ENCODE measurements around the gene FOXP3.

Gene FOXP3

DNA sequence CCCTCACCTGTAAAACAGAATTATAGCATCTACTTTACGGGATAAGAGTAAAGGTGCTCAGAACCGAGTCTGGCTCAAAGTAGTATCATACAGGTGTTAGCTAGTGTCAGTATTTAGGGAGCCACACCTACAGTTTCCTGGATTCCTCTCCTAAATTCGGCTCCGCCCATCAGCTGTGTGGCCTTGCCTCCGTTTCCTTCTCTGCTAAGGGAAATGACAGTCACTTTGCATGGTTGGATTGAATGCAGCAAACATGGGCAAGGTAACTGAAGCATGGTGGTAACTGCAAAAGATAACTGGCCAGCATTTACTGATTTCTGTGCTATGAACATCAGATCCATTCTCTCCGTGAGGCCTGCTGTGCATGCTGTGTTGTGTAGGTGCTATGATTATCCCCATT lies 7.9 kb upstream of the FOXP3 start:
- DNase-seq, result no peak

- no peak for DNase-seq
Observed at GRCh38 chrX:49271341-49271740, 6.8 kb upstream of the FOXP3 start.

DNA sequence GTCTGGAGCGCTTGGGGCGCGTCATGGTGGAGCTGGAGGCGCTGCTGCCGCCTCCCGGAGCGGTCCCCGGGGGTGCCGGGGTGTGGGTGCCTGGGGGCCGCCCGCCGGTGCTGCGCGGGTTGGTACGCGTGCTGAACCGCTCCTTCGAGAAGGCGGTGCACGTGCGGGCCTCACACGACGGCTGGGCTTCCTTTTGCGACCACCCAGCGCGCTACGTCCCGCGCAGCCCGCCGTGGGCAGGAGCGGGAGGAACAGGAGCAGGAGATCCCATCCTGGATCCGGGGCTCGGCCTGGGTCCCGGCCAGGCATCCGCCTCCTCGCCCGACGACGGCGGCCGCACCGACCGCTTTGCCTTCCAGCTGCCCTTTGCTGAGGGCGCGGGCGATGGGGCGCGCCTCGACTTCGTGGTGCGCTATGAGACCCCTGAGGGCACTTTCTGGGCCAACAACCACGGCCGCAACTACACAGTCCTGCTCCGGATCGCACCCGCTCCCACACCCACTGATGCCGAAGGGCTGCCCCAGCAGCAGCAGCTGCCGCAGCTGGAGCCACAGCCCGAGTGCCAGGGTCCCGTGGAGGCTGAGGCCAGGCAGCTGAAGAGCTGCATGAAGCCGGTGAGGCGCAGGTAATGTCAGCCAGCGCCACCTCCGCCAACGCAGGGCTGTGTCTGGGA lies 5.9 kb upstream of the FOXP3 start:
- no peak for DNase-seq

GRCh38 chrX:49269767-49270248 lies 5.3 kb upstream of the FOXP3 start, which contains the start of gene PPP1R3F:
TSS of gene PPP1R3F (plus strand) at chrX:49269793. CDS start at chrX:49269870, 77 bp downstream.
- DNase-seq, result no peak

DNA sequence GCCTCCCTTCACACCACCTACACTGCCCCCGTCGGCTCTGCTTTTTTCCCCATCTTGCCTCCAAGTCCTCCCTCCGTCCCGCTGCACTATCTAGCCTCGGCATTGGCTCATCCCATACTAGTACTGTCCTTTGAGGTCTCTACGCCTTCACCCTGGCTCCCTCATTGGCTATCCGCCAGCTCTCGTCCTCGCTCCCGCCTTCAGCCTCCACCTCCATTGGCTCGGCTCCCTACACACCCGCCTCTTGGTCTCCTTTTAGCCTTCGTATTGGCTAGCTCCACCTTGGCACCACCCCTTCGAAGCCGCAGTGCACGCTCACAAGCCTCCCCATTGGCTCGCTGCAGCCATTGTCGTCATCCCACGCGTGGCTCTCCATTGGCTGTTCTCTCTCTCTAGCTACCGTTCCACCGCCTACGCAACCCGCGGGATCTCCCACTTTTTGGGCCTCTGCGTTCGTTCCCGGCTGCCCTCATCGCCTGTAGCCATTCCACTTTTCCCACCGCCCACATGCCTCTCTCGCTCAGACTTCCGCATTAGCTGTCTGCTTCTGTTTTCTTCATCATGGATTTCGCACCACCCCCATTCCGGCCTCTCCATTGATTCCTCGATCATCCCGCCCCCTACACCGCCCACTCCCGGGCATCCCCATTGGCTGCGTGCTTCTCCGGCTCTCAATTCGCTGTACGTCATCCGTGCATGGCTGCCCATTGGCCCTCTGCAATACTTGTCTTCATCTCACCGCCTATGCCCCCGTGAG lies 4.7 kb upstream of the FOXP3 start:
- peak; percentile 69 for DNase-seq

DNA sequence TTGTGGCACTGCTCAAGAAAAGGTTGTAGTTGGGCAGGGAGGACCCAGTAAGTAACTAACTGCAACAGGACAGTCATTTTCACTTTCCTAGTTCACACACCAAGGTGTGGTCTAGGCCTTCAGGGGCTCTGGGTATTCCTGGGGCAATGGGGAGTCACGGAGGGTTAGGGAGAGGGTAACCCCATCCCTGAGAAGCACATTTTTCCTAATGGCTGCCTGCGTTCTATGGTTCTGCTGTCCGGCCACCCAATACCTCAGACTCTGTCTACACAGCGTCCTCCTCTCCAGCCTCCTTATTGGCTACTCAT lies 4.1 kb upstream of the FOXP3 start:
- DNase-seq, result no peak

DNA sequence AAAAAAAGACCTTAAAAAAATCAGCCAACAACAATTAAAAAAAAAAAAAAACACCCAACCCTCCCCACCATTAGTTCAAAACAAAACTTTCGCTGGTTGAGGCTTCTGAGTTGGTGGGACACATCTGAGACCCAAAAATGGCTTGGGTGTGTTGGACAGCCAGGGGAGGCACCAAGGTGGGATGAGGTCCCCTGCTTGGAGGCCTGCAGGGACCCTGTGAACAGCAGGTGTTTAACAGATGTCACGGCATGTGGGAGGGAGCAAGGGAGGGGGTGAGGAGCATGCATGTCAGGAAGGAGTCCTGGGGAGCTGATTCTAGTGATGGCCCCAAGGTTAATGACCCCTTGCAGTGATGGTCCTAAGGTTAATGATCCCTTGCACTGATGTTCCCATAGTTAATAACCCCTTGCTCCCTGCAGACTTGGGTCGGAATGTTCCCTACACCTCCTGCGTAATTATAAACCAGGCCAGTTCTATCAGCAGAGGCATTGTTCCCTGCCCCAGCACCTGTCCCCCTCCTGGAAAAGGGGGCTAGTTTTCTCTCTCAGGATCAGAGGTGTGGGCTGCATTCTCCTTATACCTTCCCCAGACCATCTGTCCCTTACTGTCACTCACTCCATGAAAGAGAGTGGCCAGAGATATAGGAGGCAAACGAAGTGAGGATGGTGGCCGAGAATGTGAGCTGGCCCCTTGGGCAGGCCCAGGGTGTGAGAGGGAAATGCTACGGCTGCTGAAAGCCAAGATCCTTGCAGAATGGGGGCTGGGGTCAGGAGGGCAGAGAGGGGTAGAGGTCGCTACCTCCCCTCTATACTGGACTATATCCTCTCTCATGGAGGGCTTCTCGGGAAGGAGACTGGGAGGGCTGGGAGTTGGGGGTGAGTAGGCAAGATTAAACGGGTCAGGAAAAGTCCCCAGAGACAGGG lies 2.3 kb upstream of the FOXP3 start:
- DNase-seq, result no peak

DNA sequence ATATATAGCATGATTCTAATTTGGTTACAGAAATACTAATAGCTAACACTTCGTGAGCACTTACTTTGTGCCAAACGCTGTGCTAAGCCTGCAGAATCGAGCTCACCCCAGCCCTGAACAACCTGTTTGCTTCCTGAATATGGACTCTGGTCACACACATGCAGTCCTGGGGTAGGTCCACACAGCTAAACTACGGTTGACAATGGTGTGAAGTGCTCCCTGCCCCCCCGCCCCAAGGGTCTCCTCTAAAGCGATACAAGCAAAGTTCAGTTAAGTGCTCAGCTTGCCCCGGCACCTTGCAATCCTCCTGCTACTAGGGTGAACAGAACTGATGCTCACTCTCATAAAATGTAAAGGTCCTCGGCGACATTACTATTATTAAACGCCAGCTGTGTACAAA lies 879 bp downstream of the FOXP3 start:
- DNase-seq, result no peak

DNA sequence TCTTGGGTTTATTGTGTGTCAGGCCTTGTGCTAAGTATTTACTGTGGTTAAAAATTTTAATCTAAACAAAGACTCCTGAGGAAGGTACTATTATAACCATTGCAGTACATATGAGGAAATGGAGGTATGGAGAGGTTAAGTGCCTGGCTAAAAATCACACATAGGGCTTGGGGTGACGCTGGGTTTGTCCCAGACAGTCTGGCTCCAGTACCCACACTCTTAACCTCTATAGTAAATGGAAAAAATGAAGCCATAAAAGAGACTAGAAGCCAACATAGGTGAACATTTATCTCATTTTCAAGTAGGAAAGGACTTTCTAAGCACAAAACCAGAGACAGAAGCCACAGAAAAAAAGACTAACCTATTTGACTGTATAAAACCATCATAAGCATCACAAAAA lies 1.9 kb downstream of the FOXP3 start:
- DNase-seq, result no peak

DNA sequence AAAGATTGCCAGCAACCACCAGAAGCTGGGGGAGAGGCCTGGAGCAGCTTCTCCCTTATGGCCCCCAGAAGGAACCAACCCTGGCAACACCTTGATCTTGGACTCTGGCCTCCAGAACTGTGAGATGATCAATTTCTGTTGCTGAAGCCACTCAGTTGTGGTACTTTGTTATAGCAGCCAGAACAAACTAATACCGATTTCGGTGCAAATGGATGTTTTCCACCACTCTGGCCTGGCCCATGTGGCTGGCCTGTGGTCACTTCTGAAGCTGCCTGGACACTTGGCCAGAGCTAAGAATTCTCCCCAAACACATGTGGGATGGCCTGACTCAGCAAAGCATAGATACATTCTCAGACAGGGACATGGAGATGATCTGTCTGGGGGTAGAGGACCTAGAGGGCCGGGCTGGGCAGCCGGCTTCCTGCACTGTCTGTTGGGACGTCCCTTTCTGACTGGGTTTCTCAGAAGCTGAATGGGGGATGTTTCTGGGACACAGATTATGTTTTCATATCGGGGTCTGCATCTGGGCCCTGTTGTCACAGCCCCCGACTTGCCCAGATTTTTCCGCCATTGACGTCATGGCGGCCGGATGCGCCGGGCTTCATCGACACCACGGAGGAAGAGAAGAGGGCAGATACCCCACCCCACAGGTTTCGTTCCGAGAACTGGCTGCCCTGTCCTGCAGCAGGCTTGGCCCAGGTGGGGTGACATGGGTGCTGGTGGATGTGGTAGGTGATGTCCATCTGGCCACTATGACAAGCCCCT lies 4.1 kb downstream of the FOXP3 start:
- no peak for DNase-seq

GRCh38 chrX:49258749-49259124 lies 5.8 kb downstream of the FOXP3 start:
- no peak for DNase-seq

DNA sequence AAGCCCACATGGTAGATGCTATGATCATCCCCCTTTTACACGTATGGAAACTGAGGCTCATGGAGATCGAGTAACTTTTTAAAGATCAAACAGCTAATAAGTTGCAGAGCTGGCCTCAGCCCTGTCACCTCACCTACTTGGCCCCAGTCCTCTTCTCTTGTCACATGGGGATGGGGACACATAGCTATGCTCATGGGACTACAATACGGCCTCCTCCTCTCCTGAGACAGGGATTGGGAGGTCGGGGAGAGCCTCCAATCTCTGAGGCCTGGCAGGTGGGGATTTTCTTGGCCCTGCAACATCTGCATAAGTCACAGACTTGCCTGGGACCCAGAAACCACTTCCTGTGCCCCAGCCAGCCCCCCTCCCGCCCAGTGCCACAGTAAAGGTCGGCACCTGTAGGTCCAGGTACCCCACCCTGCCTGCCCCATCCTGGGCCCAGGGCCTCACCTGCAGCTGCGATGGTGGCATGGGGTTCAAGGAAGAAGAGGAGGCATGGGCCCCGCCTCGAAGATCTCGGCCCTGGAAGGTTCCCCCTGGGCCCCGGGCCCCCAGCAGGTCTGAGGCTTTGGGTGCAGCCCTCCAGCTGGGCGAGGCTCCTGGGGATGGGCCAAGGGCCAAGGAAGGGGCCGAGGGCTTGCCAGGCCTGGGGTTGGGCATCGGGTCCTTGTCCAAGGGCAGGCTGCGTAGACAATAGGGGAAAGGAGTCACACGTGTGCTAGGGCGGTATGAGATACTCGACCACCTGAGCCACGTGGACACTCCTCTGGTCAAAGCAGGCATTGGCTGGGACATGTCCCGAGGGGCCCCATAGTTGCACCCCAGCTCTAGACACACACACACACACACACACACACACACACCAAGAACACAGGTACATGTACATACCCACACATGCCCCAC lies 6.4 kb downstream of the FOXP3 start:
- no peak for DNase-seq

DNA sequence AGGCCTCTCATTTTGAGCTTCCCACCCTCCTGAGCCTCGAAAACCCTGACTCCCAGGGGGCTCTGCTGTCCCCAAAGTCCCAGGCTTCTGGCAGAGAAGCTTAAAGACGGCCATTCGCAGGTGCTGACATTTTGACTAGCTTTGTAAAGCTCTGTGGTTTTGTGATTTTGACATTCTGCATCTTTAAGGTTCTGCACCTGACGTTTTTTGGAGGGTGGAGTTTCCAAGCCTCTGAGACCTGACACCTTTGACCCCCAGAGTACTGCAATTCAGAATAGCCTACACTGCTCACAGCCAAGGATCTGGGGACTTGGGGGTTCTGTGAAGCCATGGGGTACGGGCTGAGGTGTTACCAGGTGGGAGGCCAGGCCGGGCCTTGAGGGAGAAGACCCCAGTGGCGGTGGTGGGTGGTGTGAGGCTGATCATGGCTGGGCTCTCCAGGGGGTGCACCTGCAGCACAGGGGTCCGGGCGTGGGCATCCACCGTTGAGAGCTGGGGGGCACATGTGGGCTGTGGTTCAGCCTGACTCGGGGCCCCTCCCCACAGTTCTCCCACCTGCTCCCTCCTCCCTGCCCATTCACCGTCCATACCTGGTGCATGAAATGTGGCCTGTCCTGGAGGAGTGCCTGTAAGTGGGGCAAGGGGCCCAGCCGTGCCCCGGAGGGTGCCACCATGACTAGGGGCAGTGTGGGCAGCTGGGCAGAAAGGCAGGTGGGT lies 7.3 kb downstream of the FOXP3 start:
- no peak for DNase-seq

GRCh38 chrX:49256268-49256995 lies 8.1 kb downstream of the FOXP3 start:
- no peak for DNase-seq

- no peak for DNase-seq
Observed at GRCh38 chrX:49254639-49255038, 9.9 kb downstream of the FOXP3 start.

- no peak for DNase-seq
Observed at GRCh38 chrX:49251325-49251724, 13.2 kb downstream of the FOXP3 start.

DNA sequence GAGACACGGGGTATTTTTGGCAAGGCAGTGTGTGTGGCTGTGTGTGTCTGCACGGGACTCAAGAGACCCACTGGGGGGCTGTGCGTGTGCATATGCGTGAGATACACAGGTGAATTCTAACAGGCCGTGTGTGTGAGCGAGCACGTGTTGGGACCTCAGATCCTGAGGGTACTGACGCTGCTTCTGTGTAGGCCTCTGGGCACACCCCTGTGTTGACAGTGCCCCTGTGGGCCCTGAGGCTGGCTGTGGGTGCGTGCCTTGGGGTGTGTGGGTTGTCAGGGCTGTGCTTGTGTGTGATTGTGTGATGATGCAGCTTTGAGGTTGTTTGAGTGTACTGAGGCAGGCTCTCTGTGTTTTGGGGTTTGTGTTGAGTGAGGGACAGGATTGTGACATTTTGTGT lies 13.9 kb downstream of the FOXP3 start:
- DNase-seq, result no peak

DNA sequence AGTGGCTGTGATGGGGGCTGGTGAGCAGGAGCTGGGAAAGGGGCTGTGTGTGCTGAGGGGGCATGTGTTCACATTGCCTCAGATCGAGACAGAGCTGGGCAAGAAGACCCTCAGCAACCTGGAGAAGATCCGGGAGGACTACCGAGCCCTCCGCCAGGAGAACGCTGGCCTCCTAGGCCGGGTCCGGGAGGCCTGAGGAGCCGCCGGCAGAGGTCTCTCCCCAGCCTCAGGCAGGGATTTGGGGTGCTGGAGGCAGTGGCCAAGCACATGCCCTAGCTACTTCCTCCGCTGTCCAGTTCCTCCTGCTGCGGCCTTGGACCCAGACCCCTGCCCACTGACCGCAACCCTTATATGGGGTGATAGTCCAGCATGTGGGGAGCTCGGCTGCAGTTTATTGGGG lies 14.4 kb downstream of the FOXP3 start:
- no peak for DNase-seq

DNA sequence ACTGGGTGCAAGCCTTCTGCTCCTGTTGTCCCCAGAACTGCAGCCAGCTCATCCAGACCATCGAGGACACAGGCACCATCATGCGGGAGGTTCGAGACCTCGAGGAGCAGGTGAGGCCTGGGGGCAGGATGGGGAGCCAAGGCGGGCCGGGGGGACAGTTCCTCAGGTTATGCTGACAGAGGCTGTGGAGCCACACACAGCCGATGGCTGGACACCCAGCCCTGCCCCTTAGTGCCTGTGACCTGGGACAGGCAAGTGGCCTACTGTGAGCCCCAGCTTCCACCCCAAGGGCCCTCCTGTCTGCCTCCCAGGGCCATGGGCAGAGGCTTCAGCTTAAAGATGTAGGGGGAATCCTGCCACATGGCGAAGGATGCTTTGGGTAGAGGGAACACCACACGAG lies 14.9 kb downstream of the FOXP3 start:
- DNase-seq, result no peak

DNA sequence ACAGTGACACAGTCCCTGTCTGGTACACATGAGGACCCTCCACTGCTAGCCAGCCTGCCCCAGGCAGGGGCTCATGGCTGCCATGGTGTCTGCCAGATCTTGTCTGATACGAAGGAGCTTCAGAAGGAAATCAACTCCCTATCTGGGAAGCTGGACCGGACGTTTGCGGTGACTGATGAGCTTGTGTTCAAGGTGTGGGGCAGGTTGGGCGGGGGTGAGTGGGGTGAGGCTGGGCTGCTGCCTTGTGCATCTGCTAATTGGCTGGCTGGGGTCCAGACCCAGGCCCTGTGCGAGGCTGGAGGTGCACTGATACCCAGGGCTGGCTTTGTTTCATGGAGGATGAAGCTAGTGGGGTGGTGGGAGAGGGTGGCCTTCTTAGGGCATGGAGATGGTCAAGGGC lies 15.4 kb downstream of the FOXP3 start:
- no peak for DNase-seq

All from NCI-H187 treated with DMSO at 0.1 percent for 48 hours (cell line).